Heart right ventricle (tissue), 16 donors: ENCODE data around the gene DPF1. TPM values are rescaled to one million over a fixed set of nuclear protein-coding genes. Genes with fewer than 3 reads are reported as not detected.

ENCODE experiments used
- ATAC-seq, 8 donors: fragments of 200-7000 bp; cut with Tn5 transposase; one replicate each; pipeline ENCODE4 v1.9.1; 2020; ENCODE audit warnings: mild to moderate bottlenecking in 8 of 8, moderate library complexity in 8 of 8, moderate number of reproducible peaks in 1 of 8
- DNase-seq, 2 donors: peaks; one replicate each; pipeline ENCODE4 v3.0.0-alpha.2; 2020
- H3K27ac ChIP-seq, 10 donors: fragments of 200-600 bp; sonication (generic) in 2 of 10; one replicate each; pipeline versions ENCODE4 v1.5.0 to v1.8.0; 2020 to 2022; ENCODE audit warnings: mild to moderate bottlenecking in 3 of 10
- H3K27me3 ChIP-seq, 7 donors: fragments of 200-600 bp; one replicate each; pipeline ENCODE4 v1.8.0; 2021 to 2022; ENCODE audit warnings: mild to moderate bottlenecking in 2 of 7
- H3K36me3 ChIP-seq, 9 donors: fragments of 200-600 bp; sonication (generic) in 1 of 9; one replicate each; pipeline versions ENCODE4 v1.5.0 to v1.8.0; 2020 to 2022; ENCODE audit warnings: mild to moderate bottlenecking in 2 of 9
- H3K4me1 ChIP-seq, 9 donors: fragments of 200-600 bp; sonication (generic) in 1 of 9; one replicate each; pipeline versions ENCODE4 v1.5.0 to v1.8.0; 2020 to 2022; ENCODE audit warnings: mild to moderate bottlenecking in 4 of 9
- H3K4me3 ChIP-seq, 10 donors: fragments of 200-600 bp; sonication (generic) in 2 of 10; one replicate each; pipeline versions ENCODE4 v1.5.0 to v1.8.0; 2020 to 2022; ENCODE audit warnings: mild to moderate bottlenecking in 7 of 10, moderate library complexity in 2 of 10
- H3K9me3 ChIP-seq, 11 donors: fragments of 200-600 bp in 10 of 11; sonication (generic) in 2 of 11; one replicate each; pipeline versions ENCODE4 v1.5.0 to v1.8.0; 2013 to 2022; ENCODE audit warnings: mild to moderate bottlenecking in 2 of 11, control low read depth in 1 of 11, moderate library complexity in 1 of 11
- WGBS, 2 donors: extraction: QIAGEN DNeasy Blood & Tissue Kit; methylation state at CpG; one replicate each; pipeline ENCODE4 v1.1.7; 2013; ENCODE audit warnings: inconsistent platforms in 1 of 2; 5-methylcytosine and 5-hydroxymethylcytosine counted together
- intact Hi-C, 10 donors: fragments of 100-400 bp; cut with DNase I; formaldehyde crosslinking; loops; one replicate each; pipeline versions ENCODE4 v1.11.1 to v1.14.2; 2022
- polyA plus RNA-seq, 2 donors: library from polyadenylated mRNA; stranded (reverse); fragments of 200-250 nt; gene quantifications; one replicate each; pipeline ENCODE4 v1.2.3, GENCODE V29; 2013
- total RNA-seq, 10 donors: library from RNA; stranded (reverse); fragmentation: NEBNext Ultra II Directional in 3 of 10; extraction: Animal tissue kit (Norgen Biotek cat#: 25700) in 3 of 10; gene quantifications; one replicate each; pipeline versions ENCODE4 v1.2.1 to v1.2.4, GENCODE V29; 2021 to 2023
- TF ChIP-seq, protein P1 (sequence below), 9 donors: fragments of 200-600 bp; sonication (generic) in 2 of 9; IDR thresholded peaks; one replicate each; pipeline versions ENCODE4 v1.5.0 to v1.8.0; 2021 to 2022; ENCODE audit warnings: antibody characterized with exemption in 9 of 9, mild to moderate bottlenecking in 5 of 9, moderate library complexity in 1 of 9
- donor health status: Arrhythmogenic right ventricular cardiomyopathy.
- donor health status: ischemic (EF 13 %, LVEDD 7.1; RV severe dilation, severe dysfunction).
- donor health status: healthy with polysubstance abuse.
- donor health status: DM: no; HTN: yes; CAD: no.
- donor health status: DM: no; HTN: no; CAD: no.
- donor health status: ischemic (EF 25% LVEDD 6.9; RV normal size, moderate dysfunction).
- donor health status: ischemic (EF 25% LVEDD 5.7; RV mildly dilated, moderate dysfunction).
- donor health status: healthy.
- donor health status: DM: yes; HTN: yes; CAD: no.
- donor health status: Ischemic cardiomyopathy.
- donor health status: ischemic (EF 35%, LVEDD 5.7; RV mildly dilated, moderate dysfunction).
- donor health status: nonischemic (EF 11% LVEDD 7.7; RV severe dilation, severe dysfunction).
- donor health status: DM: yes; HTN: yes; CAD: no.
- donor health status: PGD.
- donor health status: ischemic (EF 29% LVEDD 5.4; RV normal size, mild dysfunction).
- donor health status: nonischemic (EF 23%, LVEDD 6.1; RV moderate dilation, normal function).

Gene DPF1
- total and polyA plus RNA-seq, 12 donors: 0.09 to 0.72 (median 0.29) TPM; not detected in 5

DNA sequence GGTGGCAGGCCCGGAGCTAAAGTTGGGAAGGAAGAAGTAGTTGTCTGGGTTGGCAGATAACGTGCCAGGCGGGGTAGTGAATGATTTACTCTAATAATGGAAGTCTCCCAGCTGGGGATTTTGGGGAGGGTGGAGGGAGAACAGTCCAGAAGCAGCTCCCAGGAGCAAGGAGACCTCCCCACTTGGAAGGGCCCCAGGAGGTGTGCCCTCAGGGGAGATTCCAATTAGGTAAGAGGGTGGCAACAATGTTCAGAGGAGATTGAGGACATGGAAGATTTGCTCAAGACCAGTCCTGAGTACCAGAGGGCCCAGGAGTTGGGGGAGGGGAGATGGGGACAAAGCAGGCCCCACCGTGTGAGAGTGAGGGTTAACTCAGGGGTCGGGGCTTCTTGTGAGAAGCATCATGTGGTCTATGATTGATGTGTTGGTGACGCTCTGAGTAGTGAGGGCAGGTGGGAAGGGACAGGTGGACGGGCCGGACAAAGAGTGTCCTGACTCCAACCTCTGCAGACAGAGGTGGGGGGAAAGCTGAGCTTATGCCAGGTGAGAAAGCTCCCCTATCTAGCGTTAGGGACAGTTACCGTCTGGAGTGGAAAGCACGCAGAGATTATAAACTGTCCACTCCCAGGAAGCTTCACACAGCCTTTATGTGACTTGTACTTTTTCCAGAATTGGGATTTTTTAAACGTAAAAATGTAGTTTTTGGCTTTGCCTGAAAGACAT, 43.9 kb upstream of the DPF1 start:
- TF ChIP-seq, protein P1, sequence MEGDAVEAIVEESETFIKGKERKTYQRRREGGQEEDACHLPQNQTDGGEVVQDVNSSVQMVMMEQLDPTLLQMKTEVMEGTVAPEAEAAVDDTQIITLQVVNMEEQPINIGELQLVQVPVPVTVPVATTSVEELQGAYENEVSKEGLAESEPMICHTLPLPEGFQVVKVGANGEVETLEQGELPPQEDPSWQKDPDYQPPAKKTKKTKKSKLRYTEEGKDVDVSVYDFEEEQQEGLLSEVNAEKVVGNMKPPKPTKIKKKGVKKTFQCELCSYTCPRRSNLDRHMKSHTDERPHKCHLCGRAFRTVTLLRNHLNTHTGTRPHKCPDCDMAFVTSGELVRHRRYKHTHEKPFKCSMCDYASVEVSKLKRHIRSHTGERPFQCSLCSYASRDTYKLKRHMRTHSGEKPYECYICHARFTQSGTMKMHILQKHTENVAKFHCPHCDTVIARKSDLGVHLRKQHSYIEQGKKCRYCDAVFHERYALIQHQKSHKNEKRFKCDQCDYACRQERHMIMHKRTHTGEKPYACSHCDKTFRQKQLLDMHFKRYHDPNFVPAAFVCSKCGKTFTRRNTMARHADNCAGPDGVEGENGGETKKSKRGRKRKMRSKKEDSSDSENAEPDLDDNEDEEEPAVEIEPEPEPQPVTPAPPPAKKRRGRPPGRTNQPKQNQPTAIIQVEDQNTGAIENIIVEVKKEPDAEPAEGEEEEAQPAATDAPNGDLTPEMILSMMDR (IDR thresholded peaks at IDR 0.05): no peak
- 82% methylated on average over 12 of the region's 12 CpGs for WGBS, 2 donors
- ATAC-seq (no peak), DNase-seq (no peak)
- Histone ChIP-seq H3K27me3 (peaks cover 0 to 3% (median 0%) of the 10 kb centered on the region in 7 donors), H3K4me3 (no peak overlapping the region), H3K9me3 (no peaks in the 10 kb centered on the region), H3K4me1 (peaks cover 5 to 22% (median 12%) of the 10 kb centered on the region in 9 donors), H3K36me3 (no peaks in the 10 kb centered on the region), H3K27ac (no peak overlapping the region)
- intact Hi-C loops: loop anchor here in 1 of 10 donors (10.0 kb wide), 1 partner anchor 57 kb away; no protein-coding TSS in a partner anchor

DNA sequence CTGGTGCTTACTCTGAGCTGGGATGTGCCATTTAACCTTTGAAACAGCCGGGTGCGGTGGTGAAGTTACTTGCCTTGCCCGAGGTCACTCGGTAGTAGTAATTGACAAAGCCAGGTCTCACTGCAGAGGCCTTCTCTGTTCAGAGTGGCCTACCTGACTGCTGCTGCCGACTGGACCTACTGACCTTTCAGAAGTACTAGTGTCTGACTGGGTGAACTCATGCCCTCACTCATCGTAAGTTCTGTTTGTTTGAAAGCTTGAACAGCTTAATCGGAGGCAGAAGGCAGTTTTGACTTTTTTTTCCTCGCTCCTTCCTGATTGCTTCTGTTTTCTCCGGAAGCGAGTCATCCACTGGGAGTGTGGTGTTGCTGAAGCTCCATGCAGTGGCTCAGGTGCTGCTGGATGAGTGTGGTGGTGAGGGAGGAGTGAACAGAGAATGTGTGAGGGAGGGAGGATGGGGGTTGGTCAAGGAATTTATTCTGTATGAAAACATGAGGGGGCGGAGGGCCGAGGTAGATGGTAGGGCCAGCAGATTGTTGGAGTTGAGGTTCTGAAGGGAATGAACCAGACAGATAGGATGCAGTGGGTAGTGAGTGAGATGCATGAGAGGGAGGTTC, 43.1 kb upstream of the DPF1 start:
- TF ChIP-seq, protein P1 (IDR thresholded peaks at IDR 0.05): no peak
- 74 to 81% methylated on average over 12 of the region's 12 CpGs for WGBS, 2 donors
- intact Hi-C loops: loop anchor here in 1 of 10 donors (10.0 kb wide), 1 partner anchor 58 kb away; no protein-coding TSS in a partner anchor
- no peaks in the 10 kb centered on the region for H3K9me3 ChIP-seq
- peaks cover 5 to 22% (median 12%) of the 10 kb centered on the region in 9 donors for H3K4me1 ChIP-seq
- H3K27ac ChIP-seq: no peak overlapping the region
- no peaks in the 10 kb centered on the region for H3K36me3 ChIP-seq
- ATAC-seq: no peak
- no peak overlapping the region for H3K4me3 ChIP-seq
- H3K27me3 ChIP-seq: peaks cover 0 to 3% (median 0%) of the 10 kb centered on the region in 7 donors
- no peak for DNase-seq

DNA sequence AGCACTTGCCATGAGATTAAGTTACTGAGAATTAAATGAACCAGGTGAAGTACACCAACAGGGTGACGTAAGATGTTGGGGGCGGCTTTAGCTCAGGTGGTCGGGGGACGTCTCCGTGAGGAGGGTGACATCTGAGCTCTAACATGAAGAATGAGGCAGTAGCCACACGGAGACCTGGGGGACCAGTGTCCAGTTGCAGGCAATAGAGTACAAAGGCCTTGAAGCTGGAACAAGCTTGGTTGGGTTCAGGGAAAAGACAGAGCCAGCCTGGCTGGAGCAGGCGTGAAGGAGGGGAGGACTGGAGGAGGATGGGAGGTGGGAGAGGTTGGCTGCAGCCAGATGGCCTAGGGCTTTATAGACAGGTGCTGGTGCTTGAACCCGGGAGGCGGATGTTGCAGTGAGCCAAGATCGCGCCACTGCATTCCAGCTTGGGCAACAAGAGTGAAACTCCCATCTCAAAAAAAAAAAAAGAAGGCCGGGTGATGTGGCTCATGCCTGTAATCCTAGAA, 42.0 kb upstream of the DPF1 start:
- H3K4me3 ChIP-seq: peak overlapping the region in 1 of 10 donors; percentile 71
- TF ChIP-seq, protein P1 (IDR thresholded peaks at IDR 0.05): no peak
- H3K4me1 ChIP-seq: peaks cover 5 to 22% (median 12%) of the 10 kb centered on the region in 9 donors
- H3K36me3 ChIP-seq: no peaks in the 10 kb centered on the region
- WGBS, 2 donors: 94 to 97% methylated on average over 12 of the region's 12 CpGs
- H3K27me3 ChIP-seq: peaks cover 0 to 3% (median 0%) of the 10 kb centered on the region in 7 donors
- H3K9me3 ChIP-seq: no peaks in the 10 kb centered on the region
- intact Hi-C loops: loop anchor here in 1 of 10 donors (10.0 kb wide), 1 partner anchor 59 kb away; no protein-coding TSS in a partner anchor
- peak overlapping the region in 3 of 10 donors; percentile 4 to 92 (median 36) for H3K27ac ChIP-seq
- no peak for DNase-seq
- no peak for ATAC-seq

DNA sequence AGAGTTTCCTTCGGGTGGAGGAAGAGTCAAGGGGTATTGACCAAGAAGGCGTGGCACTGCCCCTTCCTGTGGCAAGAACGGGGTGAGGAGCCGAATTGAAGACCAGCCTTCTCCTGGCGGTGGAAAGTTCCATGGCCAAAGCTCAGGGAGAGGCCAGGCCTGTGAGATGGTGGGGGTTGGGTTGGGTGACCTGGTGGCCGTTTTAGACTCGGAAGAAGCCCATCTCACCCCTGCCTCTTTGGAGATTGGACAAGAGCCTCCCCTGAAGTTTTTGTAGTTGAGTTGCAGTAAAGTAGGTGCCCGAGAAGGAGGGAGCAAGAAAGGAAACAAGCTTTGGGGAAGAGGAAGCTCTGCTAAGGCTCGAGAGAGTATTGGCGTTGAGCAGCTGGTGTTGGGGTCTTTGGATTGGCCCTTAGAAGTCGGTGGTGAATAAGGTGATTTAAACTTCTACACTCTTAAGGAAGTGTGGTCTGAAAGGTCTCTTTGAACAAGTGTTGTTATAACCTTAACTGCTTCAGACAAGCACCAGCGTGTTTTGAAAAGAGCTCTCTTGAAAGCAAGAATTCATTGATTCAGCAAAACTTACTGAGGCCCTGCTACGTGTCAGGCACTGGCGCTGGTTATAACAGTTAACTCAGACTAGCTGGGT, 41.3 kb upstream of the DPF1 start:
- peak in 1 of 8 donors; percentile 28 for ATAC-seq
- Histone ChIP-seq H3K27ac (peak overlapping the region in 3 of 10 donors; percentile 59 to 92 (median 68)), H3K9me3 (no peaks in the 10 kb centered on the region), H3K4me3 (peak overlapping the region in 6 of 10 donors; percentile 61 to 71 (median 65)), H3K27me3 (peaks cover 0 to 3% (median 0%) of the 10 kb centered on the region in 7 donors), H3K4me1 (peaks cover 5 to 22% (median 12%) of the 10 kb centered on the region in 9 donors), H3K36me3 (no peaks in the 10 kb centered on the region)
- intact Hi-C loops: loop anchor here in 1 of 10 donors (10.0 kb wide), 1 partner anchor 59 kb away; no protein-coding TSS in a partner anchor
- 81 to 83% methylated on average over 14 of the region's 14 CpGs for WGBS, 2 donors
- TF ChIP-seq, protein P1 (IDR thresholded peaks at IDR 0.05): no peak
- no peak for DNase-seq
